HG02885 (cell line): ENCODE data around the gene LETM1.

Experiments
- ATAC-seq: cut with Tn5 transposase; IDR thresholded peaks from one replicate; pipeline ENCODE4 v1.9.1; 2021; ENCODE audit warnings: mild to moderate bottlenecking; ENCODE audit not compliant: unreplicated experiment, poor library complexity

Gene LETM1

GRCh38 chr4:1767061-1767769 lies 88.7 kb downstream of the LETM1 start:
- ATAC-seq = no peak

GRCh38 chr4:1766106-1767060 lies 89.6 kb downstream of the LETM1 start:
- no peak for ATAC-seq

DNA sequence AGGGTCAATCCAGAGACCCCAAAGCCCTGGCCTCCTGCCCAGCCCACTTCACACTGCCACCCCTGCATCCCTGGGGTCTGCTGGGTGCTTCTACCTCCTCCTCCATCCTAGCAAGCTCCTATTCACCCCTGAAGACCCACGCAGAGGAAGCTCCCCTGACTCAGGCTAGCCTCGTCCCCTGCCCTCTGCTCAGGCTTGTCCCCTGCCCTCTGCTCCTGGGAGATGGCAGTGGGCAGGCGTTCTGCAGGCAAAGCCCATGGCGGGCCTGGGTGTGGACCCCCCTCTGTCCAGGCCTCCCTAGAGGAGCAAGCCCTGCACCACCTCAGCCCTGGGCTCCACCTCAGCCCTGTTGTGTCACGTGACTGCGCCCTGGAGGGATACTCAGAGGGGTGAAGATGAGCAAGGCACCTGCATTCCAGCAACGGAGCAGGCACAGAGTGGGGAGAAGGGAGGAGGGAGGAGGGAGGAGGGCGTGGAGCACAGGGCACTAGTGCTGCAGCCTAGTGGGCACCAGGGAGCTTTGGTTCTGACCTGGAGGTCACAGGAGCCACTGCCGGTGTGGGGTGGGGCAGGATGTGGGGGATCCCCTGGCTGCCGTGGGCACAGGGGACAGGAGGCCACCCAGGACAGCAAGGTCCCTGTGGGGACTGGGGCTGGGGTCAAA lies 90.4 kb downstream of the LETM1 start:
- no peak for ATAC-seq

- no peak for ATAC-seq
Measured at GRCh38 chr4:1764670-1765069, 91.3 kb downstream of the LETM1 start.

DNA sequence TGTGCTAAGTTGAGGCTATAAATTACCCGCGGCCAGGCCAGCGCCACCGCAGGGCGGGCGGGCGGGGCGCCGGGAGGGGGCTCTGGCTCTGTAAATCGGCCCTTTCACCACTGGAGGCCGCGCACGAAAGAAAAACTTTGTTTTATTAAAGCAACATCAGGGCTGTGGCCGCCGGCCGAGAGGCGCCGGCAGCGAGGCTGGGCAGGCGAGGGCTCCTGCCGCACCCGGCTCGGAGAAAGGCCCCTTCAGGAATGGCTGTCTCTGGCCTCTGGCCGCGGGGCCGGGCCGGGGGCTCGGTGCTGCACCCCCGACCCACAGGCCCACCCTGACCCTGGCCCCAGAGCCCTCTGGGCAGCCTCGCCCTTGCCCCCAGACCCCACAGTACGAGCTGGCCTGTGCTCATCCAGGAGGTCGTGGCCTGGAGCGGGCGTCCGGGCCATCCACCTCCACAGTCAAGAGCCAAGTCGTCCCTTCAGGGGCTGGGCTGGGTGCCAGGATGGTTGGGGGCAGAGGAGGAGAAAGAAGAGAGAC lies 92.3 kb downstream of the LETM1 start:
- no peak for ATAC-seq

- no peak for ATAC-seq
Measured at GRCh38 chr4:1763070-1763549, 92.8 kb downstream of the LETM1 start.

GRCh38 chr4:1762264-1763010 lies 93.5 kb downstream of the LETM1 start:
- no peak for ATAC-seq
